Measurements from ENCODE around the gene CPPED1.
A peak's percentile ranks its signal among the peaks of the same experiment; 100 is the strongest.

The CPPED1 gene

DNA sequence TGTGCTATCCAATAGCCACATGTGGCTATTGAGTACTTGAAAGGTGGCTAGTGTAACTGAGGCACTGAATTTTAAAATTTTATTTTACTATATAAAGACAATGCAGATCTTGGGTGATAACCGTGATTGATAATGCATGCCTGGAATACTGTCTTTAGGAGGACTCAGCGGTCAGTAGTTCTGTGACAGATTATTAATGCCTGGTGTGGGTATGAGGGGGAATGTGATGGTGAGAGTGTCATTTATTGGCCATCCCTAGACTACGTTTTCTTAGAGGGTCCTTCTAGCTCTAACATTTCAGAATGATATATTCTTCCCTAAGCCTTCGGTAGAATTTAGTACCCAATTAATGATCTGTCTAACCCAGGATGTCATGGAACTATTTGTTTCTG is 157.6 kb downstream of the CPPED1 start:
- Histone ChIP-seq H3K4me3 (ENCODE audit: insufficient read length, low read depth) (no peak overlapping the region), H3K9me3 (ENCODE audit: insufficient read depth, low read length) (no peaks in the 10 kb centered on the region), H3K36me3 (ENCODE audit: insufficient read depth, insufficient read length, low read length) (no peaks in the 10 kb centered on the region), H3K9ac (ENCODE audit: insufficient read length, low read depth) (no peak overlapping the region), H3K27me3 (ENCODE audit: insufficient read depth, insufficient read length) (no peaks in the 10 kb centered on the region), H3K4me1 (ENCODE audit: insufficient read depth, insufficient read length) (no peaks in the 10 kb centered on the region)
- TF ChIP-seq ZNF274 (IDR thresholded peaks at IDR 0.05; ENCODE audit: low read depth, low read length): no peak
- TF ChIP-seq SUZ12 (IDR thresholded peaks at IDR 0.05; ENCODE audit: extremely low read depth, insufficient read depth, insufficient read length): no peak
- no peak for TF ChIP-seq YY1 (IDR thresholded peaks at IDR 0.05; ENCODE audit: insufficient read depth, insufficient read length)
- no peak for DNase-seq (ENCODE audit: low read depth, low spot score)

DNA sequence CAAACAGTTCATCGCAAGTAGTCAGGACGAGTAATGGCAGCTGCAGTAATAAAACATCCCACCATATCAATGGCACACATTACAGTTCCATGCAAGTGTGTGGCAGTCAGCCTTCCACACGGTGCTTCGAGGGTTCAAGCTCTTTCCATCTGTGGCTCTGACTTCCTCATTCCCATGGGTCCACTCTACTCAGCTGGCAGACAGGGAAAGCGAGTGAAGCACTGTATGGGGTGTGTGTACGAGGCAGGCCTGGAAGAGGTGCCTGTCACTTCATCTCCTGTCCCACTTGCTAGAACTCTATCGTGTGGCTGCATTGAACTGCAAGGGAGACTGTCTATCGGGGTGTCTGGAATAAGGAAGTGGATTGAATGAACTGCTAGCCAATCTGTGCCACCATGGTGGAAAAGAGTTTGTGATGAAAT is 160.6 kb downstream of the CPPED1 start:
- no peak overlapping the region for H3K9ac ChIP-seq (ENCODE audit: insufficient read length, low read depth)
- no peaks in the 10 kb centered on the region for H3K27me3 ChIP-seq (ENCODE audit: insufficient read depth, insufficient read length)
- TF ChIP-seq ZNF274 (IDR thresholded peaks at IDR 0.05; ENCODE audit: low read depth, low read length) (no peak), YY1 (IDR thresholded peaks at IDR 0.05; ENCODE audit: insufficient read depth, insufficient read length) (no peak), SUZ12 (IDR thresholded peaks at IDR 0.05; ENCODE audit: extremely low read depth, insufficient read depth, insufficient read length) (no peak)
- H3K4me1 ChIP-seq (ENCODE audit: insufficient read depth, insufficient read length): no peaks in the 10 kb centered on the region
- H3K4me3 ChIP-seq (ENCODE audit: insufficient read length, low read depth): no peak overlapping the region
- no peaks in the 10 kb centered on the region for H3K9me3 ChIP-seq (ENCODE audit: insufficient read depth, low read length)
- H3K36me3 ChIP-seq (ENCODE audit: insufficient read depth, insufficient read length, low read length): no peaks in the 10 kb centered on the region
- DNase-seq (ENCODE audit: low read depth, low spot score): no peak

- no peak overlapping the region for H3K4me3 ChIP-seq (ENCODE audit: insufficient read length, low read depth)
- H3K4me1 ChIP-seq (ENCODE audit: insufficient read depth, insufficient read length): no peaks in the 10 kb centered on the region
- no peaks in the 10 kb centered on the region for H3K27me3 ChIP-seq (ENCODE audit: insufficient read depth, insufficient read length)
- DNase-seq (ENCODE audit: low read depth, low spot score): no peak
- H3K9ac ChIP-seq (ENCODE audit: insufficient read length, low read depth): no peak overlapping the region
- H3K9me3 ChIP-seq (ENCODE audit: insufficient read depth, low read length): no peaks in the 10 kb centered on the region
- H3K36me3 ChIP-seq (ENCODE audit: insufficient read depth, insufficient read length, low read length): no peaks in the 10 kb centered on the region
- TF ChIP-seq YY1 (IDR thresholded peaks at IDR 0.05; ENCODE audit: insufficient read depth, insufficient read length) (no peak), ZNF274 (IDR thresholded peaks at IDR 0.05; ENCODE audit: low read depth, low read length) (no peak), SUZ12 (IDR thresholded peaks at IDR 0.05; ENCODE audit: extremely low read depth, insufficient read depth, insufficient read length) (no peak)
Measured at GRCh38 chr16:12639044-12639443, 164.6 kb downstream of the CPPED1 start.

- Histone ChIP-seq H3K27me3 (ENCODE audit: insufficient read depth, insufficient read length) (no peaks in the 10 kb centered on the region), H3K4me1 (ENCODE audit: insufficient read depth, insufficient read length) (no peaks in the 10 kb centered on the region), H3K9me3 (ENCODE audit: insufficient read depth, low read length) (no peaks in the 10 kb centered on the region), H3K9ac (ENCODE audit: insufficient read length, low read depth) (peak overlapping the region; percentile 7), H3K4me3 (ENCODE audit: insufficient read length, low read depth) (no peak overlapping the region), H3K36me3 (ENCODE audit: insufficient read depth, insufficient read length, low read length) (no peaks in the 10 kb centered on the region)
- DNase-seq (ENCODE audit: low read depth, low spot score): no peak
- TF ChIP-seq ZNF274 (IDR thresholded peaks at IDR 0.05; ENCODE audit: low read depth, low read length) (no peak), SUZ12 (IDR thresholded peaks at IDR 0.05; ENCODE audit: extremely low read depth, insufficient read depth, insufficient read length) (no peak), YY1 (IDR thresholded peaks at IDR 0.05; ENCODE audit: insufficient read depth, insufficient read length) (no peak)
Measured at GRCh38 chr16:12637002-12637401, 166.7 kb downstream of the CPPED1 start.

DNA sequence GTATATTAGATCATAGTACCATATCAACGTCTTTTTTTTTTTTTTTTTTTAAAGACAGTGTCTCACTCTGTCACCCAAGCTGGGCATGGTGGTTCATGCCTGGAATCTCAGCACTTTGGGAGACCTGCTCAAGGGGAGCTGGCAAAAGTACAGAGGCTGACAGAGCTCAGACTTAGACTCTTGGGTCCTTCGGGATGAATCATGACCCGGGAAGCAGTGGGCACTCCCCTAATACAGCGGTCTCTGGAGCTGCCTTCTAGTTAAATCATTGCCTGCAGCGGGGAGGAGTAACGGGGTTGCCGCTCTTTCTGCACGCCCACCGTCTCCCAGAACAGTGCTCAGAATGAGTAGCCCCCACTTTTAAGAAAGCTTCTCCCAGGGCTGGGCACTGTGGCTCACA is 174.4 kb downstream of the CPPED1 start:
- H3K27me3 ChIP-seq (ENCODE audit: insufficient read depth, insufficient read length): no peaks in the 10 kb centered on the region
- no peaks in the 10 kb centered on the region for H3K36me3 ChIP-seq (ENCODE audit: insufficient read depth, insufficient read length, low read length)
- no peak for DNase-seq (ENCODE audit: low read depth, low spot score)
- H3K4me3 ChIP-seq (ENCODE audit: insufficient read length, low read depth): no peak overlapping the region
- H3K4me1 ChIP-seq (ENCODE audit: insufficient read depth, insufficient read length): no peaks in the 10 kb centered on the region
- no peaks in the 10 kb centered on the region for H3K9me3 ChIP-seq (ENCODE audit: insufficient read depth, low read length)
- no peak overlapping the region for H3K9ac ChIP-seq (ENCODE audit: insufficient read length, low read depth)
- TF ChIP-seq ZNF274 (IDR thresholded peaks at IDR 0.05; ENCODE audit: low read depth, low read length) (no peak), YY1 (IDR thresholded peaks at IDR 0.05; ENCODE audit: insufficient read depth, insufficient read length) (no peak), SUZ12 (IDR thresholded peaks at IDR 0.05; ENCODE audit: extremely low read depth, insufficient read depth, insufficient read length) (no peak)

DNA sequence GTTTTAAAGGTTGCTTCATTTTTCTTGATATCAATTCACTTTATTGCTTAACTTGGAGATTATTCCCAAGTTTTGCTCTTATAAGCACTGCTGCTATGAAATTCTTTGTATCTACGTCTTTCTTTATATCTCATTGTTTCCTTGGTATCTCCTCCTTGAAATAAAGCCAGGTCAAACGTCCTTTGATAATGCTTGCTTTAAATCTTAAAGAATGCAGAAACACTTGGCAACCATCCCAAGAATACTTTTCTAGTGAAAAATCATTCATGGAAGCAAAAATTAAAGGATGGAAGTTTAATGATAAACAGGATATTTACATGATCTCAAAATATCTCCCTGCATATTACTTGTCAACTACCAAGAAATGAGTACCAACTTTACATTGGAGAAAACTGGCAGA is 175.2 kb downstream of the CPPED1 start:
- Histone ChIP-seq H3K36me3 (ENCODE audit: insufficient read depth, insufficient read length, low read length) (no peaks in the 10 kb centered on the region), H3K9me3 (ENCODE audit: insufficient read depth, low read length) (no peaks in the 10 kb centered on the region), H3K4me1 (ENCODE audit: insufficient read depth, insufficient read length) (no peaks in the 10 kb centered on the region), H3K27me3 (ENCODE audit: insufficient read depth, insufficient read length) (no peaks in the 10 kb centered on the region), H3K9ac (ENCODE audit: insufficient read length, low read depth) (no peak overlapping the region), H3K4me3 (ENCODE audit: insufficient read length, low read depth) (no peak overlapping the region)
- TF ChIP-seq SUZ12 (IDR thresholded peaks at IDR 0.05; ENCODE audit: extremely low read depth, insufficient read depth, insufficient read length) (no peak), YY1 (IDR thresholded peaks at IDR 0.05; ENCODE audit: insufficient read depth, insufficient read length) (no peak), ZNF274 (IDR thresholded peaks at IDR 0.05; ENCODE audit: low read depth, low read length) (no peak)
- DNase-seq (ENCODE audit: low read depth, low spot score): no peak

DNA sequence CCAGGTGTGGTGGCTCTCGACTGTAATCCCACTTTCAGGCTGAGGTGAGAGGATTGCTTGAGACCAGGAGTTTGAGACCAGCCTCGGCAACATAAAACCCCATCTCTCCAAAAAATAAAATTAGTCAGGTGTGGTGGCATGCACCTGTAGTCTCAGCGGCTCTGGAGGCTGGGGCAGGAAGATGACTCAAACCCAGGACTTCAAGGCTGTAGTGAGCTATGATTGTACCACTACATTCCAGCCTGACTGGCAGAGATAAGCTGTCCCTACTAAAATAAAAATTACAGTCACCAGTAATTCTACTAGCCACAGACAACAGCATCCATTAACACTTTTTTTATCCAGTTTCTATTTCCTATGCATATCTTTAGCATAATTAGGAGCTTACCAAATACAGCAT is 176.3 kb downstream of the CPPED1 start:
- DNase-seq (ENCODE audit: low read depth, low spot score): no peak
- H3K9me3 ChIP-seq (ENCODE audit: insufficient read depth, low read length): no peaks in the 10 kb centered on the region
- no peaks in the 10 kb centered on the region for H3K27me3 ChIP-seq (ENCODE audit: insufficient read depth, insufficient read length)
- H3K4me3 ChIP-seq (ENCODE audit: insufficient read length, low read depth): no peak overlapping the region
- H3K4me1 ChIP-seq (ENCODE audit: insufficient read depth, insufficient read length): no peaks in the 10 kb centered on the region
- no peak overlapping the region for H3K9ac ChIP-seq (ENCODE audit: insufficient read length, low read depth)
- no peaks in the 10 kb centered on the region for H3K36me3 ChIP-seq (ENCODE audit: insufficient read depth, insufficient read length, low read length)
- TF ChIP-seq YY1 (IDR thresholded peaks at IDR 0.05; ENCODE audit: insufficient read depth, insufficient read length) (no peak), SUZ12 (IDR thresholded peaks at IDR 0.05; ENCODE audit: extremely low read depth, insufficient read depth, insufficient read length) (no peak), ZNF274 (IDR thresholded peaks at IDR 0.05; ENCODE audit: low read depth, low read length) (no peak)

DNA sequence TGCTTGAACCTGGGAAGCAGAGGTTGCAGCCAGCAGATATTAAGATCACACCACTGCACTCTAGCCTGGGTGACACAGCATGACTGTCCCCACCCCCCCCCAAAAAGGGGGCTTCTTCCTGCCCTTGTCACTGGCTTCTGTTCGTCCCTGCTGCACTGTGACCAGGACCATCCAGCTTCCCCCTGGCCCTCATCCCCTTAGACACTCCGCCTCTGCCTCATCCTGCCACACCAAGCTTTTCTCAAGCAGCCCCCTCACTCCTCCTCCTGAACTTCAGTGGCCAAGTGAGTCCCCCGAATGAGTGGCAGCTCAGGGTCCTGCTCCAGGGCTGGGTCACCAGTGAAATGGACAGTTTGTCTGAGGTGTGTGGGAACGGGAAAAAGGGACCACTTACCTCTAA is 177.3 kb downstream of the CPPED1 start:
- Histone ChIP-seq H3K9ac (ENCODE audit: insufficient read length, low read depth) (no peak overlapping the region), H3K36me3 (ENCODE audit: insufficient read depth, insufficient read length, low read length) (no peaks in the 10 kb centered on the region), H3K27me3 (ENCODE audit: insufficient read depth, insufficient read length) (no peaks in the 10 kb centered on the region), H3K4me3 (ENCODE audit: insufficient read length, low read depth) (no peak overlapping the region), H3K9me3 (ENCODE audit: insufficient read depth, low read length) (no peaks in the 10 kb centered on the region), H3K4me1 (ENCODE audit: insufficient read depth, insufficient read length) (no peaks in the 10 kb centered on the region)
- no peak for DNase-seq (ENCODE audit: low read depth, low spot score)
- no peak for TF ChIP-seq SUZ12 (IDR thresholded peaks at IDR 0.05; ENCODE audit: extremely low read depth, insufficient read depth, insufficient read length)
- no peak for TF ChIP-seq YY1 (IDR thresholded peaks at IDR 0.05; ENCODE audit: insufficient read depth, insufficient read length)
